SK-N-SH treated with all-trans-retinoic acid at 6 μM for 48 hours (cell line): ENCODE results near the gene ZFAND3.
A peak's percentile ranks its signal among the peaks of the same experiment; 100 is the strongest.

Experiments used
- ATAC-seq: fragments of 200-7000 bp; cut with Tn5 transposase; 3 replicates; pipeline ENCODE4 v1.9.1; 2020; ENCODE audit warnings: mild to moderate bottlenecking, moderate library complexity
- ARNTL ChIP-seq: fragments of 450-650 bp; formaldehyde crosslinking; IDR thresholded peaks from 2 replicates; pipeline ENCODE4 v1.5.0; 2020; ENCODE audit warnings: low read depth, mild to moderate bottlenecking, moderate library complexity, borderline replicate concordance
- BACH2 ChIP-seq: fragments of 250-450 bp; sonication (Bioruptor Pico); IDR thresholded peaks from 2 replicates; pipeline ENCODE4 v1.9.0; 2021; ENCODE audit warnings: mild to moderate bottlenecking, borderline replicate concordance
- CREB5 ChIP-seq: fragments of 250-450 bp; sonication (Bioruptor Pico); IDR thresholded peaks from 2 replicates; pipeline ENCODE4 v1.5.1; 2020; ENCODE audit warnings: low read depth, mild to moderate bottlenecking, moderate library complexity
- ESRRG ChIP-seq: fragments of 250-450 bp; sonication (Bioruptor Pico); IDR thresholded peaks from 2 replicates; pipeline ENCODE4 v1.6.1; 2021; ENCODE audit warnings: mild to moderate bottlenecking
- GLIS3 ChIP-seq: fragments of 250-450 bp; sonication (Bioruptor Pico); IDR thresholded peaks from 2 replicates; pipeline ENCODE4 v1.5.0; 2020; ENCODE audit warnings: mild to moderate bottlenecking, moderate library complexity
- ISL1 ChIP-seq: fragments of 250-450 bp; sonication (Bioruptor Pico); IDR thresholded peaks from 2 replicates; pipeline ENCODE4 v2.1.2; 2022; ENCODE audit warnings: mild to moderate bottlenecking, moderate library complexity
- OSR1 ChIP-seq: fragments of 250-450 bp; sonication (Bioruptor Pico); IDR thresholded peaks from 2 replicates; pipeline ENCODE4 v1.8.0; 2022; ENCODE audit warnings: moderate library complexity, mild to moderate bottlenecking, inconsistent platforms
- PATZ1 ChIP-seq: fragments of 250-450 bp; sonication (Bioruptor Pico); IDR thresholded peaks from 2 replicates; pipeline ENCODE4 v1.8.0; 2020; ENCODE audit warnings: mild to moderate bottlenecking, moderate library complexity, borderline replicate concordance
- PPARA ChIP-seq: fragments of 250-450 bp; sonication (Bioruptor Pico); IDR thresholded peaks from 2 replicates; pipeline ENCODE4 v1.5.0; 2020; ENCODE audit warnings: mild to moderate bottlenecking, borderline replicate concordance
- TCF4 ChIP-seq: fragments of 250-450 bp; sonication (Bioruptor Pico); IDR thresholded peaks from 2 replicates; pipeline ENCODE4 v1.8.0; 2021; ENCODE audit warnings: mild to moderate bottlenecking, moderate library complexity, borderline replicate concordance
- TOX ChIP-seq: fragments of 250-450 bp; sonication (Bioruptor Pico); IDR thresholded peaks from 2 replicates; pipeline ENCODE4 v1.8.0; 2021; ENCODE audit warnings: mild to moderate bottlenecking, moderate library complexity, borderline replicate concordance
- TSHZ2 ChIP-seq: fragments of 250-450 bp; sonication (Bioruptor Pico); IDR thresholded peaks from 2 replicates; pipeline ENCODE4 v1.5.0; 2020; ENCODE audit warnings: mild to moderate bottlenecking, moderate library complexity
- ZC3H10 ChIP-seq: fragments of 250-450 bp; sonication (Bioruptor Pico); IDR thresholded peaks from 2 replicates; pipeline ENCODE4 v1.5.1; 2021; ENCODE audit warnings: mild to moderate bottlenecking, moderate library complexity
- ZFP3 ChIP-seq: fragments of 250-450 bp; sonication (Bioruptor Pico); IDR thresholded peaks from 2 replicates; pipeline ENCODE4 v1.5.0; 2020; ENCODE audit warnings: mild to moderate bottlenecking, moderate library complexity
- ZFP30 ChIP-seq: fragments of 450-650 bp; formaldehyde crosslinking; IDR thresholded peaks from 2 replicates; pipeline ENCODE4 v1.5.0; 2022; ENCODE audit warnings: mild to moderate bottlenecking, moderate library complexity
- ZNF565 ChIP-seq: fragments of 450-650 bp; formaldehyde crosslinking; conservative IDR thresholded peaks from 2 replicates; pipeline ENCODE4 v1.5.0; 2020; ENCODE audit warnings: low read depth, mild to moderate bottlenecking, moderate library complexity
- ZNF8 ChIP-seq: fragments of 450-650 bp; formaldehyde crosslinking; IDR thresholded peaks from 2 replicates; pipeline ENCODE4 v1.5.0; 2020; ENCODE audit warnings: mild to moderate bottlenecking, moderate library complexity
- TF ChIP-seq, protein P1 (sequence below): fragments of 250-450 bp; sonication (Bioruptor Pico); IDR thresholded peaks from 2 replicates; pipeline ENCODE4 v1.5.1; 2021; ENCODE audit warnings: mild to moderate bottlenecking, moderate library complexity

The ZFAND3 gene

GRCh38 chr6:38168699-38169098, 349.2 kb downstream of the ZFAND3 start:
- TF ChIP-seq TSHZ2: no peak
- TF ChIP-seq, protein P1, sequence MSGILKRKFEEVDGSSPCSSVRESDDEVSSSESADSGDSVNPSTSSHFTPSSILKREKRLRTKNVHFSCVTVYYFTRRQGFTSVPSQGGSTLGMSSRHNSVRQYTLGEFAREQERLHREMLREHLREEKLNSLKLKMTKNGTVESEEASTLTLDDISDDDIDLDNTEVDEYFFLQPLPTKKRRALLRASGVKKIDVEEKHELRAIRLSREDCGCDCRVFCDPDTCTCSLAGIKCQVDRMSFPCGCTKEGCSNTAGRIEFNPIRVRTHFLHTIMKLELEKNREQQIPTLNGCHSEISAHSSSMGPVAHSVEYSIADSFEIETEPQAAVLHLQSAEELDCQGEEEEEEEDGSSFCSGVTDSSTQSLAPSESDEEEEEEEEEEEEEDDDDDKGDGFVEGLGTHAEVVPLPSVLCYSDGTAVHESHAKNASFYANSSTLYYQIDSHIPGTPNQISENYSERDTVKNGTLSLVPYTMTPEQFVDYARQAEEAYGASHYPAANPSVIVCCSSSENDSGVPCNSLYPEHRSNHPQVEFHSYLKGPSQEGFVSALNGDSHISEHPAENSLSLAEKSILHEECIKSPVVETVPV: no peak
- TF ChIP-seq OSR1 (CRISPR knock-in tag): no peak
- TF ChIP-seq ESRRG (CRISPR knock-in tag): no peak
- no peak for TF ChIP-seq PATZ1 (CRISPR knock-in tag)
- TF ChIP-seq GLIS3: no peak
- TF ChIP-seq ISL1 (CRISPR knock-in tag): no peak
- TF ChIP-seq CREB5 (CRISPR knock-in tag): no peak
- no peak for TF ChIP-seq ZC3H10 (CRISPR knock-in tag)
- TF ChIP-seq TCF4 (CRISPR knock-in tag): no peak
- TF ChIP-seq ZNF565 (CRISPR knock-in tag): no peak
- TF ChIP-seq ARNTL: no peak
- no peak for TF ChIP-seq TOX
- TF ChIP-seq BACH2: no peak
- TF ChIP-seq PPARA (CRISPR knock-in tag): no peak
- no peak for ATAC-seq

DNA sequence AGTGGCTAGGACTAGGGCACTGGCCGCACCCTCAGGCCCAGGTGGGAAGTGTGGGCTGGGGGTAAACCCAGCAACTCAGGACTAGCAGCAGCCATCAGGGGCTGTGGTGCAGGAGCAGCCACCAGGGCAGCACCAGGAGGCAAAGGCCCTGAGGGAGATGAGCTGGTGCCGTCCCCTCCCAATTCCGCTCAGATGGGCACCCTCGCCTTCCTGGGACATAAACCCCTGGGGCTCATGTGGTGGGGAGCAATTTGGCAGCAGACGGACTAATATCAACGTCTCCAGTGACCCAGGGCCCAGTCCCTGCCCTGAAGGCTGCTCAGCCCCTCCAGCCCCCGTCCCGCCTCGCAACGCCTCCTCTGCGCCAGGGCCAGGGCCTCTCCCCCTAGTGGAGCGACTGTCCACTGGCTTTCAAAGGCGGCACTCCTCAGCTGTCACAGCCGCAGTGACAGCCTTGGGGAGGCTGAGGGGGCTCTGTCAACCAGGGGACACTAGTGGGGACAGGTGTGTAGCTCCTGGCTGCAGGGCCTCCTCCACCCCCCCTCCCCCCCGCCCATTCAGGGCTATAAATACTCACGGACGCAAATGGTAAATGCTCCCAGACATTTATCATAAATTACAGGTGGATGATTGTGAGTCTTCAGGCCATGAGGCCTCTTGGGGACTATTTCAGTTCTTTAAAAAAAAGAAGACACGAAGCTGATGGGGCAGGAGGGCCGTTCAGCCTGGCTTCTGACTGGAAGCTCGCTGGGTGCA, 349.9 kb downstream of the ZFAND3 start:
- ATAC-seq: peak; percentile 7; the same call in 1 of the 3 replicates
- no peak for TF ChIP-seq TSHZ2
- no peak for TF ChIP-seq CREB5 (CRISPR knock-in tag)
- no peak for TF ChIP-seq ARNTL

DNA sequence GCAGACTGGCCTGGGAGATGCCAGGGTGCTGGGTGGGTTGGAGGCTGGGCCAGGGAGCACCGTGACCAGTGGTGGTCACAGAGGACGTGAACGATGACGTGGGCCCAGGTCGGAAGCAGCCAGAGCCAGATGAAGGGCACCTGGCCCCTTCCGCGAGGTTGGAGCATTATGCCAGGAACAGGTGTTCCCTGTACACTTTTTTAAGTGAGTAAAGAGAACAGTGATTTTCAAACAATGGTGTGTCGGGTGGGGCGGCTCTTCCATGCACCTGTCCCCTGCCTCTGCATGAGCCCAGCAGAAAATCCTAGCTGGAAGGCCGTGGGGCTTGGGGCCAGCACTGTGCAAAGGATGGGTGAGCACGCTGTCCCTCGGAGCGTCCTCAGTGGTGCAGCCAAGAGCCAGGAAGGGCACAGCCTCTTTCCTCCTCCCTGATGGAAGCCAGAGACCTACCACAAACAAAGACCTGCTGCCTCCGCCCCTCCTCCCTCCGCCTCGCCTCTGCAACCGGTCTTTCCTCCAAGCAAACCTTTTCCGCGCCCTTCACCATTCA, 350.5 kb downstream of the ZFAND3 start:
- ATAC-seq: no peak
- TF ChIP-seq BACH2: no peak
- TF ChIP-seq TCF4 (CRISPR knock-in tag): no peak
- no peak for TF ChIP-seq ARNTL
- TF ChIP-seq ZC3H10 (CRISPR knock-in tag): no peak
- TF ChIP-seq, protein P1: no peak
- TF ChIP-seq GLIS3: no peak
- no peak for TF ChIP-seq TSHZ2
- TF ChIP-seq ZFP30 (CRISPR knock-in tag): no peak
- TF ChIP-seq PPARA (CRISPR knock-in tag): no peak
- TF ChIP-seq TOX: no peak
- TF ChIP-seq ZNF8 (CRISPR knock-in tag): no peak
- TF ChIP-seq ZFP3 (CRISPR knock-in tag): no peak
